ENCODE results near the gene LIX1L. TPM values are rescaled to one million over a fixed set of nuclear protein-coding genes. Genes with fewer than 3 reads are reported as not detected.

LIX1L gene
- total and polyA plus RNA-seq, 2 of the 4 experiments (the other 2 are of a cell fraction): 14.7 to 28.8 TPM

- H3K4me1 ChIP-seq (ENCODE audit: control insufficient read depth, insufficient read depth, low read length): peaks cover 8% of the 10 kb centered on the region
- H3K4me2 ChIP-seq (ENCODE audit: low read depth, low read length): peak within 1 kb of the TSS; percentile 99
- ChIA-PET CTCF (interaction anchor here (0.9 to 2.2 kb wide), 2 partner anchors 27 to 73 kb away, joined by 3 to 12 read pairs; partner anchors contain the start of gene NUDT17), POLR2A (ENCODE audit: unreplicated experiment) (interaction anchor here (0.6 to 1.1 kb wide), 4 partner anchors 15 to 44 kb away, joined by 3 to 4 read pairs (median 4); no protein-coding TSS in a partner anchor)
- H2BK15ac ChIP-seq (ENCODE audit: low read depth, low read length): peak within 1 kb of the TSS; percentile 91; the same call in 2 of the 3 replicates
- peaks cover 6% of the 10 kb centered on the region for H3K9me1 ChIP-seq (ENCODE audit: insufficient read depth, low read length)
- intact Hi-C loops (cut with micrococcal nuclease): loop anchor here (2.0 to 5.0 kb wide), 2 partner anchors 26 to 79 kb away; partner anchors contain the start of gene TXNIP
- H3K56ac ChIP-seq (ENCODE audit: extremely low read depth, insufficient read depth, low read length): peak within 1 kb of the TSS; percentile 76; the same call in 1 of the 2 replicates
- 0 out of 2 replicates have a peak, but pooled peaks cover 2% of the 10 kb centered on the region for H3K36me3 ChIP-seq (ENCODE audit: control insufficient read depth, insufficient read depth, low read length)
- peak within 1 kb of the TSS; percentile 80 for H2BK20ac ChIP-seq (ENCODE audit: low read depth, low read length)
- no peaks in the 10 kb centered on the region for H3K27me3 ChIP-seq (ENCODE audit: control insufficient read depth, insufficient read depth, low read length)
- H3K9me3 ChIP-seq (ENCODE audit: control insufficient read depth, insufficient read depth, low read length): no peaks in the 10 kb centered on the region
- H4K8ac ChIP-seq (ENCODE audit: low read depth in 2 of 2, low read length in 2 of 2): peak within 1 kb of the TSS; percentile 80 to 99
- H4K5ac ChIP-seq (ENCODE audit: low read depth, low read length): peak within 1 kb of the TSS; percentile 95
- H3K14ac ChIP-seq (replicated peaks; ENCODE audit: low read depth, low read length): peak within 1 kb of the TSS; percentile 87
- WGBS, 2 experiments (ENCODE audit: extremely low coverage in 2 of 2, insufficient read length in 1 of 2): 0% methylated on average over 16 of the region's 51 CpGs; no CpG with 5 or more reads in 1 of the 2 experiments
- H2AK5ac ChIP-seq (ENCODE audit: low read depth, low read length): peak within 1 kb of the TSS; percentile 69
- peak within 1 kb of the TSS; percentile 80 for H3K23ac ChIP-seq (ENCODE audit: low read depth, low read length)
- peak within 1 kb of the TSS; percentile 97 for H4K91ac ChIP-seq (ENCODE audit: insufficient read depth, low read depth, low read length)
- BruUV-seq (replicated peaks): no TSS peak
- 0 out of 2 replicates have a peak, but pooled peaks have one; percentile 17 for TF ChIP-seq FOS (IDR thresholded peaks at IDR 0.05; ENCODE audit: low read depth, low read length)
- TF ChIP-seq RAD21 (IDR thresholded peaks at IDR 0.05; ENCODE audit: low read length): no peak
- peak; percentile 74; the same call in 1 of the 2 replicates for TF ChIP-seq MAZ (IDR thresholded peaks at IDR 0.05; ENCODE audit: borderline replicate concordance, low read depth, low read length)
- peak; percentile 86 for TF ChIP-seq BHLHE40 (IDR thresholded peaks at IDR 0.05; ENCODE audit: low read depth, low read length)
- no peak for TF ChIP-seq CTCF (conservative IDR thresholded peaks at IDR 0.05; ENCODE audit: low read depth, low read length)
- TF ChIP-seq POLR2A (IDR thresholded peaks at IDR 0.05; ENCODE audit: low read depth, low read length): peak; percentile 49; the same call in 1 of the 2 replicates
- TF ChIP-seq MXI1 (IDR thresholded peaks at IDR 0.05; ENCODE audit: borderline replicate concordance, low read depth, low read length): peak; percentile 72; the same call in 1 of the 2 replicates
- peaks cover 15 to 31% of the 10 kb centered on the region in 2 experiments for H3K79me1 ChIP-seq (ENCODE audit: low read depth in 1 of 2, low read length in 2 of 2)
- peak within 1 kb of the TSS; percentile 91 for H2AFZ ChIP-seq (replicated peaks; ENCODE audit: low read length, poor library complexity)
- H3K4me3 ChIP-seq (ENCODE audit: insufficient read depth, low read depth, low read length): peak within 1 kb of the TSS; percentile 96
- H2AK9ac ChIP-seq (replicated peaks; ENCODE audit: low read depth, low read length, poor library complexity): peak within 1 kb of the TSS; percentile 91
- H2BK120ac ChIP-seq (ENCODE audit: low read depth, low read length): peak within 1 kb of the TSS; percentile 93
- dilution Hi-C loops (cut with HindIII; ENCODE audit: low sequenced_read_pairs, unreplicated experiment): no loop called here
- in situ Hi-C loops (cut with MboI; ENCODE audit: low sequenced_read_pairs): loop anchor here (5.0 kb wide), 2 partner anchors 49 to 79 kb away; partner anchors contain the start of gene TXNIP
- H3K27ac ChIP-seq (ENCODE audit: insufficient read depth, low read length): peak within 1 kb of the TSS; percentile 85
- H2BK5ac ChIP-seq (ENCODE audit: low read depth, low read length, poor library complexity, severe bottlenecking): peak within 1 kb of the TSS; percentile 91
- DNase-seq (peak; percentile 91), ATAC-seq (ENCODE audit: low read depth) (peak; percentile 94)
- H3K4ac ChIP-seq (ENCODE audit: low read depth, low read length): peak within 1 kb of the TSS; percentile 87
- H3K18ac ChIP-seq (ENCODE audit: low read depth, low read length): peak within 1 kb of the TSS; percentile 98
- H4K20me1 ChIP-seq (ENCODE audit: insufficient read depth, low read length): no peaks in the 10 kb centered on the region
- peak within 1 kb of the TSS; percentile 83 for H3K9ac ChIP-seq (ENCODE audit: low read depth, low read length)
Measured at GRCh38 chr1:145918144-145918991, 39.4 kb downstream of the LIX1L start, which contains the start of gene PEX11B. Gene PEX11B, minus strand, starts transcription at chr1:145918717. Its CDS starts 29 bp downstream, at chr1:145918688.

Measured in IMR-90 (cell line).